GM18519 (cell line): ENCODE data around the gene ARPP21.

Experiments used
- ATAC-seq: cut with Tn5 transposase; IDR thresholded peaks from one replicate; pipeline ENCODE4 v1.9.1; 2021; ENCODE audit warnings: mild to moderate bottlenecking, moderate library complexity; ENCODE audit not compliant: unreplicated experiment, low FRiP score

The ARPP21 gene

GRCh38 chr3:35727179-35727578, 87.9 kb downstream of the ARPP21 start:
- no peak for ATAC-seq

GRCh38 chr3:35733341-35733740, 94.0 kb downstream of the ARPP21 start:
- ATAC-seq = no peak

- no peak for ATAC-seq
These were observed 94.5 kb downstream of the ARPP21 start for GRCh38 chr3:35733864-35734263.

- no peak for ATAC-seq
These were observed 97.8 kb downstream of the ARPP21 start for GRCh38 chr3:35737080-35737479.

- no peak for ATAC-seq
These were observed 98.2 kb downstream of the ARPP21 start for GRCh38 chr3:35737527-35737926.

GRCh38 chr3:35737934-35738706, 98.8 kb downstream of the ARPP21 start:
- ATAC-seq = no peak

- ATAC-seq = no peak
These were observed 100.0 kb downstream of the ARPP21 start for GRCh38 chr3:35739181-35739809.

- no peak for ATAC-seq
These were observed 100.7 kb downstream of the ARPP21 start for GRCh38 chr3:35739964-35740527.

GRCh38 chr3:35743218-35743617, 103.9 kb downstream of the ARPP21 start:
- ATAC-seq = no peak

GRCh38 chr3:35744419-35744818, 105.1 kb downstream of the ARPP21 start:
- no peak for ATAC-seq

- ATAC-seq = no peak
These were observed 106.0 kb downstream of the ARPP21 start for GRCh38 chr3:35745351-35745750.

- no peak for ATAC-seq
These were observed 106.6 kb downstream of the ARPP21 start for GRCh38 chr3:35745802-35746484.

GRCh38 chr3:35746492-35746891, 107.2 kb downstream of the ARPP21 start:
- no peak for ATAC-seq

GRCh38 chr3:35748144-35748543, 108.8 kb downstream of the ARPP21 start:
- ATAC-seq = no peak

GRCh38 chr3:35751207-35751606, 111.9 kb downstream of the ARPP21 start:
- no peak for ATAC-seq

- ATAC-seq = no peak
These were observed 118.8 kb downstream of the ARPP21 start for GRCh38 chr3:35757991-35758757.

- ATAC-seq = no peak
These were observed 120.8 kb downstream of the ARPP21 start for GRCh38 chr3:35760146-35760545.

GRCh38 chr3:35761311-35761710, 122.0 kb downstream of the ARPP21 start:
- no peak for ATAC-seq

- ATAC-seq = no peak
These were observed 133.2 kb downstream of the ARPP21 start for GRCh38 chr3:35772381-35773015.

- no peak for ATAC-seq
These were observed 134.1 kb downstream of the ARPP21 start for GRCh38 chr3:35773417-35773816.
